Keratinocyte (primary cell): ENCODE measurements around the gene SLC25A14. TPM values are rescaled to one million over a fixed set of nuclear protein-coding genes. Genes with fewer than 3 reads are reported as not detected.

Source experiments
- DNase-seq: peaks from one replicate; pipeline ENCODE4 v3.0.0-alpha.2; 2011; ENCODE audit warnings: low read depth, missing footprints, low spot score
- FAIRE-seq: peaks from 2 replicates; lab custom pipeline; 2011; peaks lifted over from hg19 to GRCh38; lab: Jason Lieb, UNC
- H2AFZ ChIP-seq: 2 replicates; pipeline ENCODE4 v1.6.0; 2012; ENCODE audit warnings: low read length, control low read depth, inconsistent platforms; ENCODE audit not compliant: control insufficient read depth
- H3K27ac ChIP-seq: 2 replicates; pipeline ENCODE4 v1.5.1; 2011; ENCODE audit warnings: low read length; ENCODE audit not compliant: control insufficient read depth, insufficient read depth
- H3K27me3 ChIP-seq: 3 replicates; pipeline ENCODE4 v1.6.0; 2011; ENCODE audit warnings: low read length; ENCODE audit not compliant: control insufficient read depth, insufficient read depth; ENCODE audit errors: extremely low read depth
- H3K36me3 ChIP-seq, 2 experiments: 2 replicates in 1 of 2; 3 replicates in 1 of 2; pipeline ENCODE4 v1.5.1; 2011; ENCODE audit warnings: low read length in 2 of 2, mild to moderate bottlenecking in 1 of 2; ENCODE audit not compliant: control insufficient read depth in 2 of 2, insufficient read depth in 2 of 2; ENCODE audit errors: extremely low read depth in 1 of 2
- H3K4me1 ChIP-seq: 3 replicates; pipeline ENCODE4 v1.5.1; 2011; ENCODE audit warnings: low read length; ENCODE audit not compliant: control insufficient read depth, insufficient read depth; ENCODE audit errors: extremely low read depth
- H3K4me2 ChIP-seq: 3 replicates; pipeline ENCODE4 v1.6.0; 2011; ENCODE audit warnings: low read depth, low read length; ENCODE audit not compliant: control insufficient read depth, insufficient read depth; ENCODE audit errors: extremely low read depth
- H3K4me3 ChIP-seq, 3 experiments: fragments of 200-600 bp in 1 of 3; sonication (generic) in 1 of 3; 2 replicates in 2 of 3; 3 replicates in 1 of 3; pipeline ENCODE4 v1.5.1; 2011 to 2016; ENCODE audit warnings: low read length in 3 of 3, mild to moderate bottlenecking in 3 of 3, control low read depth in 2 of 3, inconsistent platforms in 1 of 3, low read depth in 1 of 3, mixed read lengths in 1 of 3, mixed run types in 1 of 3, moderate library complexity in 1 of 3; ENCODE audit not compliant: control insufficient read depth in 2 of 3, insufficient read depth in 2 of 3; ENCODE audit errors: extremely low read depth in 1 of 3
- H3K79me2 ChIP-seq: 2 replicates; pipeline ENCODE4 v1.6.0; 2012; ENCODE audit warnings: low read length; ENCODE audit not compliant: control insufficient read depth, insufficient read depth
- H3K9ac ChIP-seq: 3 replicates; pipeline ENCODE4 v1.6.0; 2011; ENCODE audit warnings: low read length; ENCODE audit not compliant: control insufficient read depth, insufficient read depth; ENCODE audit errors: extremely low read depth
- H3K9me1 ChIP-seq: 3 replicates; pipeline ENCODE4 v1.6.0; 2011; ENCODE audit warnings: low read length; ENCODE audit not compliant: control insufficient read depth, insufficient read depth; ENCODE audit errors: extremely low read depth
- H3K9me3 ChIP-seq: 2 replicates; pipeline ENCODE4 v1.5.1; 2012; ENCODE audit warnings: low read depth, low read length; ENCODE audit not compliant: control insufficient read depth
- H4K20me1 ChIP-seq: 3 replicates; pipeline ENCODE4 v1.6.0; 2011; ENCODE audit warnings: low read length; ENCODE audit not compliant: control insufficient read depth, insufficient read depth; ENCODE audit errors: extremely low read depth
- CTCF ChIP-seq, 3 experiments: IDR thresholded peaks in 1 of 3; conservative IDR thresholded peaks in 1 of 3; optimal IDR thresholded peaks in 1 of 3; 2 replicates in 2 of 3; 3 replicates in 1 of 3; pipeline versions ENCODE3 to v1.5.1; 2011; ENCODE audit warnings: low read length in 3 of 3, mild to moderate bottlenecking in 3 of 3, moderate library complexity in 2 of 3, control low read depth in 1 of 3, inconsistent platforms in 1 of 3; ENCODE audit not compliant: insufficient read depth in 2 of 3; ENCODE audit errors: extremely low read depth in 1 of 3
- EZH2 ChIP-seq: IDR thresholded peaks from one replicate; pipeline ENCODE4 v1.6.1; 2012; ENCODE audit warnings: inconsistent platforms, mild to moderate bottlenecking, low read length, moderate library complexity
- dilution Hi-C: fragments of 300-500 bp; cut with MboI; formaldehyde crosslinking; loops from one replicate; pipeline ENCODE4 v1.7.0; 2020; ENCODE audit warnings: low sequenced_read_pairs; ENCODE audit not compliant: extremely low pct_ligation_motif_present
- polyA plus RNA-seq, 5 experiments: library from polyadenylated mRNA; depleted of rRNA in 3 of 5; stranded (reverse) in 3 of 5; stranded (forward) in 1 of 5; unstranded in 1 of 5; fragments of >200 nt; gene quantifications; 1 replicate in 1 of 5; 2 replicates in 3 of 5; 3 replicates in 1 of 5; pipeline versions ENCODE4 v1.2.1 to v1.2.3, GENCODE V29; 2011 to 2012; ENCODE audit warnings: missing spikeins in 2 of 5, low read depth in 1 of 5, low replicate concordance in 1 of 5

SLC25A14 gene
- polyA plus RNA-seq, 1 donor (not counting 4 experiments of a cell fraction or from before 2014, with no cell fraction given) = 19.4 TPM

- H2AFZ ChIP-seq = no peak overlapping the region
- FAIRE-seq (no peak), DNase-seq (no peak)
- H3K9me3 ChIP-seq = no peaks in the 10 kb centered on the region
- no peaks in the 10 kb centered on the region for H4K20me1 ChIP-seq
- no peaks in the 10 kb centered on the region for H3K27me3 ChIP-seq
- TF ChIP-seq EZH2 (no peak), CTCF (optimal IDR thresholded peaks at IDR 0.05 in 1 of 3, IDR thresholded peaks at IDR 0.05 in 1 of 3, conservative IDR thresholded peaks at IDR 0.05 in 1 of 3; ENCODE audit: extremely low read depth in 1 of 3, insufficient read depth in 2 of 3, low read length in 3 of 3) (no peak)
- no peak overlapping the region for H3K4me3 ChIP-seq
- H3K79me2 ChIP-seq = no peaks in the 10 kb centered on the region
- dilution Hi-C loops = no loop called here
- no peak overlapping the region for H3K27ac ChIP-seq
- no peaks in the 10 kb centered on the region for H3K36me3 ChIP-seq
- peaks cover 12% of the 10 kb centered on the region for H3K4me1 ChIP-seq
- H3K9me1 ChIP-seq = no peaks in the 10 kb centered on the region
- H3K9ac ChIP-seq = no peak overlapping the region
- no peak overlapping the region for H3K4me2 ChIP-seq
These were observed 40.3 kb upstream of the SLC25A14 start for GRCh38 chrX:130299279-130300009.

GRCh38 chrX:130300010-130300282, 39.8 kb upstream of the SLC25A14 start:
- Histone ChIP-seq H3K27ac (no peak overlapping the region), H3K27me3 (no peaks in the 10 kb centered on the region), H2AFZ (no peak overlapping the region), H3K4me2 (no peak overlapping the region), H3K36me3 (no peaks in the 10 kb centered on the region), H3K9me3 (no peaks in the 10 kb centered on the region), H3K9ac (no peak overlapping the region), H3K79me2 (no peaks in the 10 kb centered on the region), H3K4me1 (peaks cover 12% of the 10 kb centered on the region), H3K4me3 (no peak overlapping the region), H4K20me1 (no peaks in the 10 kb centered on the region), H3K9me1 (no peaks in the 10 kb centered on the region)
- FAIRE-seq (no peak), DNase-seq (no peak)
- dilution Hi-C loops = no loop called here
- TF ChIP-seq EZH2 = no peak
- no peak for TF ChIP-seq CTCF (optimal IDR thresholded peaks at IDR 0.05 in 1 of 3, IDR thresholded peaks at IDR 0.05 in 1 of 3, conservative IDR thresholded peaks at IDR 0.05 in 1 of 3; ENCODE audit: extremely low read depth in 1 of 3, insufficient read depth in 2 of 3, low read length in 3 of 3)
